H1 (cell line): ENCODE measurements around the gene BPIFB2. TPM values are rescaled to one million over a fixed set of nuclear protein-coding genes. Genes with fewer than 3 reads are reported as not detected.
A peak's percentile ranks its signal among the peaks of the same experiment; 100 is the strongest.

Source experiments
- CTCF ChIA-PET: fragments of 300-600 bp; sonication (Branson Sonifier 250); formaldehyde crosslinking; loops from one replicate; lab custom pipeline; 2021; ENCODE audit not compliant: partially characterized antibody; lab: Charles Lee
- POLR2A ChIA-PET: fragments of 300-600 bp; sonication (Branson Sonifier 250); formaldehyde crosslinking; loops from one replicate; lab custom pipeline; 2021; ENCODE audit warnings: inconsistent platforms; ENCODE audit not compliant: partially characterized antibody; lab: Charles Lee
- DNase-seq, 2 experiments: peaks; one replicate each; pipeline versions ENCODE4 v3.0.0 to v3.0.0-alpha.2; 2010 to 2022; ENCODE audit warnings: low spot score in 2 of 2, low read depth in 1 of 2, mixed read lengths in 1 of 2
- FAIRE-seq: peaks from 2 replicates; lab custom pipeline; 2011; peaks lifted over from hg19 to GRCh38; lab: Jason Lieb, UNC
- H2AFZ ChIP-seq: 2 replicates; pipeline ENCODE4 v1.8.1; 2012; ENCODE audit warnings: low read length, inconsistent platforms
- H2AK5ac ChIP-seq: 2 replicates; pipeline ENCODE4 v1.6.1; 2013; ENCODE audit warnings: low read depth, low read length
- H2BK120ac ChIP-seq: replicated peaks from 2 replicates; pipeline ENCODE3; 2013; ENCODE audit warnings: low read depth, low read length, inconsistent platforms
- H2BK12ac ChIP-seq: 2 replicates; pipeline ENCODE4 v1.6.1; 2013; ENCODE audit warnings: low read depth, low read length
- H2BK15ac ChIP-seq: 2 replicates; pipeline ENCODE4 v1.6.1; 2013; ENCODE audit warnings: low read length
- H2BK20ac ChIP-seq: 2 replicates; pipeline ENCODE4 v1.6.1; 2013; ENCODE audit warnings: low read length
- H2BK5ac ChIP-seq: 2 replicates; pipeline ENCODE4 v1.6.1; 2013; ENCODE audit warnings: low read depth, low read length
- H3K14ac ChIP-seq: 2 replicates; pipeline ENCODE4 v1.6.1; 2013; ENCODE audit warnings: inconsistent platforms; ENCODE audit not compliant: insufficient read length
- H3K18ac ChIP-seq: 2 replicates; pipeline ENCODE4 v1.6.1; 2013; ENCODE audit warnings: low read length; ENCODE audit errors: extremely low read depth
- H3K23ac ChIP-seq: 2 replicates; pipeline ENCODE4 v1.6.1; 2013; ENCODE audit warnings: inconsistent platforms; ENCODE audit not compliant: insufficient read length
- H3K23me2 ChIP-seq: 2 replicates; pipeline ENCODE4 v1.6.1; 2013; ENCODE audit warnings: low read depth, low read length
- H3K27ac ChIP-seq: 2 replicates; pipeline ENCODE4 v1.6.1; 2011; ENCODE audit warnings: low read depth, low read length, inconsistent platforms
- H3K27me3 ChIP-seq, 4 experiments: replicated peaks in 1 of 4; 1 replicate in 1 of 4; 2 replicates in 3 of 4; pipeline versions ENCODE4 v1.6.1 to v1.8.1; 2011 to 2013; ENCODE audit warnings: low read length in 3 of 4, mild to moderate bottlenecking in 3 of 4, inconsistent platforms in 2 of 4, mixed read lengths in 2 of 4, moderate library complexity in 1 of 4; ENCODE audit not compliant: control insufficient read depth in 3 of 4, insufficient read depth in 3 of 4; ENCODE audit errors: extremely low read depth in 1 of 4
- H3K36me3 ChIP-seq, 4 experiments: 2 replicates each; pipeline versions ENCODE4 v1.6.1 to v1.8.1; 2011 to 2013; ENCODE audit warnings: mild to moderate bottlenecking in 4 of 4, low read length in 3 of 4, moderate library complexity in 2 of 4, control low read depth in 1 of 4, inconsistent platforms in 1 of 4; ENCODE audit not compliant: insufficient read depth in 4 of 4, control insufficient read depth in 2 of 4
- H3K4ac ChIP-seq: replicated peaks from 2 replicates; pipeline ENCODE3; 2013; ENCODE audit warnings: low read length, low read depth, mixed read lengths, inconsistent platforms; ENCODE audit not compliant: insufficient read length
- H3K4me1 ChIP-seq, 4 experiments: replicated peaks in 1 of 4; 1 replicate in 1 of 4; 2 replicates in 3 of 4; pipeline versions ENCODE4 v1.6.1 to v1.8.1; 2011 to 2013; ENCODE audit warnings: low read length in 3 of 4, inconsistent platforms in 2 of 4, mixed read lengths in 1 of 4; ENCODE audit not compliant: insufficient read depth in 4 of 4, control insufficient read depth in 3 of 4
- H3K4me2 ChIP-seq, 2 experiments: 2 replicates each; pipeline versions ENCODE4 v1.6.1 to v1.8.1; 2011 to 2013; ENCODE audit warnings: low read depth in 2 of 2, low read length in 2 of 2, control low read depth in 1 of 2, inconsistent platforms in 1 of 2, mild to moderate bottlenecking in 1 of 2; ENCODE audit not compliant: insufficient read depth in 1 of 2
- H3K4me3 ChIP-seq, 4 experiments: fragments of 200-600, 300-600 bp in 1 of 4; sonication (generic), shearing (Covaris generic), sonication (Bioruptor Twin) in 1 of 4; 2 replicates each; pipeline versions ENCODE4 v1.5.1 to v1.8.1; 2011 to 2016; ENCODE audit warnings: low read length in 4 of 4, low read depth in 3 of 4, control low read depth in 2 of 4, inconsistent platforms in 2 of 4, mild to moderate bottlenecking in 2 of 4, mixed read lengths in 1 of 4, moderate library complexity in 1 of 4; ENCODE audit not compliant: insufficient read depth in 2 of 4; ENCODE audit errors: extremely low read depth in 1 of 4
- H3K56ac ChIP-seq: replicated peaks from 2 replicates; pipeline ENCODE3; 2013; ENCODE audit warnings: low read depth, mild to moderate bottlenecking, mixed read lengths, low read length, inconsistent platforms; ENCODE audit not compliant: insufficient read length
- H3K79me1 ChIP-seq: 2 replicates; pipeline ENCODE4 v1.6.1; 2013; ENCODE audit warnings: low read depth, low read length, control low read depth
- H3K79me2 ChIP-seq, 2 experiments: 2 replicates each; pipeline versions ENCODE4 v1.6.1 to v1.8.1; 2012 to 2013; ENCODE audit warnings: low read length in 2 of 2, mild to moderate bottlenecking in 2 of 2, inconsistent platforms in 1 of 2; ENCODE audit not compliant: insufficient read depth in 2 of 2, control insufficient read depth in 1 of 2
- H3K9ac ChIP-seq, 4 experiments: replicated peaks in 1 of 4; 1 replicate in 1 of 4; 2 replicates in 3 of 4; pipeline versions ENCODE4 v1.6.1 to v1.8.1; 2011 to 2013; ENCODE audit warnings: low read depth in 3 of 4, low read length in 3 of 4, control low read depth in 2 of 4, mild to moderate bottlenecking in 2 of 4, moderate library complexity in 2 of 4, inconsistent platforms in 1 of 4; ENCODE audit errors: extremely low read depth in 1 of 4
- H3K9me3 ChIP-seq, 2 experiments: 2 replicates each; pipeline versions ENCODE4 v1.6.1 to v1.8.1; 2012 to 2013; ENCODE audit warnings: mild to moderate bottlenecking in 2 of 2, moderate library complexity in 2 of 2, control low read depth in 1 of 2, inconsistent platforms in 1 of 2, low read depth in 1 of 2, low read length in 1 of 2, mixed read lengths in 1 of 2; ENCODE audit not compliant: insufficient read depth in 2 of 2
- H4K20me1 ChIP-seq, 2 experiments: replicated peaks in 1 of 2; 2 replicates each; pipeline versions ENCODE3 to v1.8.1; 2011 to 2013; ENCODE audit warnings: inconsistent platforms in 2 of 2, low read length in 2 of 2, mild to moderate bottlenecking in 1 of 2; ENCODE audit not compliant: insufficient read depth in 2 of 2, control insufficient read depth in 1 of 2
- H4K5ac ChIP-seq: 2 replicates; pipeline ENCODE4 v1.6.1; 2013; ENCODE audit warnings: low read length, low read depth, mixed read lengths, inconsistent platforms; ENCODE audit not compliant: insufficient read length
- H4K8ac ChIP-seq: 2 replicates; pipeline ENCODE4 v1.8.0; 2013; ENCODE audit warnings: mild to moderate bottlenecking, moderate library complexity, low read length, inconsistent platforms; ENCODE audit not compliant: insufficient read depth; ENCODE audit errors: extremely low read depth
- H4K91ac ChIP-seq: replicated peaks from 2 replicates; pipeline ENCODE3; 2013; ENCODE audit warnings: low read length, mixed read lengths, inconsistent platforms; ENCODE audit not compliant: insufficient read length
- CHD2 ChIP-seq: IDR thresholded peaks from 2 replicates; pipeline ENCODE4 v1.6.1; 2012; ENCODE audit warnings: low read length, improper control_type of control experiment
- RAD21 ChIP-seq, 2 experiments: IDR thresholded peaks in 1 of 2; conservative IDR thresholded peaks in 1 of 2; 2 replicates each; pipeline ENCODE4 v1.6.1; 2011; ENCODE audit warnings: low read depth in 2 of 2, low read length in 2 of 2, improper control_type of control experiment in 1 of 2, inconsistent platforms in 1 of 2, mild to moderate bottlenecking in 1 of 2, moderate library complexity in 1 of 2
- RXRA ChIP-seq: IDR thresholded peaks from 2 replicates; pipeline ENCODE4 v1.6.1; 2011; ENCODE audit warnings: low read depth, mild to moderate bottlenecking, low read length, moderate library complexity; ENCODE audit not compliant: insufficient read depth
- SIRT6 ChIP-seq: IDR thresholded peaks from one replicate; pipeline ENCODE4 v1.7.1; 2012; ENCODE audit warnings: low read length, inconsistent platforms
- SIX5 ChIP-seq: IDR thresholded peaks from 2 replicates; pipeline ENCODE4 v1.6.1; 2011; ENCODE audit warnings: mild to moderate bottlenecking, low read depth, low read length
- SP4 ChIP-seq: IDR thresholded peaks from 2 replicates; pipeline ENCODE4 v1.6.1; 2012; ENCODE audit warnings: low read length, inconsistent platforms
- SRF ChIP-seq: IDR thresholded peaks from 2 replicates; pipeline ENCODE4 v1.6.1; 2011; ENCODE audit warnings: mild to moderate bottlenecking, low read depth, low read length, moderate library complexity
- TBP ChIP-seq: IDR thresholded peaks from 2 replicates; pipeline ENCODE4 v1.6.1; 2011; ENCODE audit warnings: low read depth, low read length, improper control_type of control experiment
- TCF12 ChIP-seq: IDR thresholded peaks from 2 replicates; pipeline ENCODE4 v1.6.1; 2011; ENCODE audit warnings: low read depth, mild to moderate bottlenecking, low read length
- WGBS, 2 experiments: shearing (Covaris generic) in 1 of 2; methylation state at CpG; one replicate each; pipeline versions ENCODE4 v1.1.6 to v1.1.7; 2013 to 2015; ENCODE audit warnings: low lambda C conversion rate in 2 of 2, mixed read lengths in 2 of 2, inconsistent platforms in 1 of 2, low coverage in 1 of 2, missing lambda C conversion rate in 1 of 2; ENCODE audit not compliant: insufficient replicate concordance in 2 of 2, insufficient coverage in 1 of 2, insufficient read length in 1 of 2; ENCODE audit errors: extremely low coverage in 1 of 2, missing lambda C conversion rate in 1 of 2; 5-methylcytosine and 5-hydroxymethylcytosine counted together
- polyA plus RNA-seq, 7 experiments: library from polyadenylated mRNA; depleted of rRNA in 3 of 7; stranded (reverse) in 5 of 7; unstranded in 2 of 7; fragments of >200 nt in 5 of 7; fragments of 200-250 nt in 2 of 7; gene quantifications; 1 replicate in 5 of 7; 2 replicates in 1 of 7; 4 replicates in 1 of 7; pipeline versions ENCODE4 v1.2.1 to v1.2.3, GENCODE V29; 2011 to 2013; ENCODE audit warnings: missing spikeins in 2 of 7, mixed read lengths in 2 of 7
- total RNA-seq: library from RNA; stranded (reverse); fragmentation: NEBNext Ultra II Directional; extraction: Animal tissue kit (Norgen Biotek cat#: 25700); gene quantifications from 2 replicates; pipeline ENCODE4 v1.2.1, GENCODE V29; 2021
- TF ChIP-seq, protein P1 (sequence below), 3 experiments: IDR thresholded peaks; 1 replicate in 2 of 3; 2 replicates in 1 of 3; pipeline versions ENCODE4 v1.5.1 to v1.6.1; 2011; ENCODE audit warnings: low read length in 3 of 3, mild to moderate bottlenecking in 3 of 3, inconsistent platforms in 2 of 3, low read depth in 1 of 3, moderate library complexity in 1 of 3; ENCODE audit not compliant: insufficient read depth in 1 of 3; ENCODE audit errors: control extremely low read depth in 1 of 3

Gene BPIFB2
- total and polyA plus RNA-seq, 2 of the 8 experiments (the other 6 are each of a cell fraction or from before 2014, with no cell fraction given), result not detected

- no peaks in the 10 kb centered on the region for H3K9me3 ChIP-seq
- H3K23ac ChIP-seq, result no peak overlapping the region
- no peak overlapping the region for H4K8ac ChIP-seq
- DNase-seq (no peak), FAIRE-seq (no peak)
- H3K4me3 ChIP-seq, result no peak overlapping the region
- no peaks in the 10 kb centered on the region for H3K36me3 ChIP-seq
- CTCF ChIA-PET, result interaction anchor here (0.8 to 4.5 kb wide), 8 partner anchors 7 to 69 kb away, joined by 3 to 39 read pairs (median 5); partner anchors contain the start of gene SUN5
- no peak overlapping the region for H2BK12ac ChIP-seq
- no peak overlapping the region for H2AK5ac ChIP-seq
- H3K18ac ChIP-seq, result no peak overlapping the region
- no peaks in the 10 kb centered on the region for H3K4me1 ChIP-seq
- no peak overlapping the region for H2BK20ac ChIP-seq
- H3K56ac ChIP-seq, result no peak overlapping the region
- H3K27ac ChIP-seq, result no peak overlapping the region
- no peak overlapping the region for H2AFZ ChIP-seq
- no peak overlapping the region for H3K14ac ChIP-seq
- H3K79me1 ChIP-seq, result no peaks in the 10 kb centered on the region
- no peaks in the 10 kb centered on the region; the same call in 1 of the 2 replicates for H3K23me2 ChIP-seq
- H3K79me2 ChIP-seq, result no peaks in the 10 kb centered on the region
- H4K5ac ChIP-seq, result no peak overlapping the region
- H3K9ac ChIP-seq, result no peak overlapping the region
- no peak overlapping the region for H2BK15ac ChIP-seq
- no peak overlapping the region for H2BK5ac ChIP-seq
- 82% methylated on average over 8 of the region's 8 CpGs; no CpG with 5 or more reads in 1 of the 2 experiments for WGBS, 2 experiments
- H4K20me1 ChIP-seq, result no peaks in the 10 kb centered on the region
- no peak overlapping the region for H3K4me2 ChIP-seq
- no peak overlapping the region for H3K4ac ChIP-seq
- H2BK120ac ChIP-seq, result no peak overlapping the region
- POLR2A ChIA-PET, result no interaction called here
- H4K91ac ChIP-seq, result no peak overlapping the region
- no peaks in the 10 kb centered on the region for H3K27me3 ChIP-seq
- TF ChIP-seq SP4 (no peak), TBP (no peak), RAD21 (IDR thresholded peaks at IDR 0.05 in 1 of 2, conservative IDR thresholded peaks at IDR 0.05 in 1 of 2; ENCODE audit: low read depth in 2 of 2, low read length in 2 of 2) (0 out of 4 replicates have a peak, but pooled peaks of 1 of the 2 experiments have one; percentile 5), SRF (no peak), RXRA (no peak), SIX5 (no peak), TCF12 (no peak), SIRT6 (no peak), CHD2 (no peak)
- TF ChIP-seq, protein P1, sequence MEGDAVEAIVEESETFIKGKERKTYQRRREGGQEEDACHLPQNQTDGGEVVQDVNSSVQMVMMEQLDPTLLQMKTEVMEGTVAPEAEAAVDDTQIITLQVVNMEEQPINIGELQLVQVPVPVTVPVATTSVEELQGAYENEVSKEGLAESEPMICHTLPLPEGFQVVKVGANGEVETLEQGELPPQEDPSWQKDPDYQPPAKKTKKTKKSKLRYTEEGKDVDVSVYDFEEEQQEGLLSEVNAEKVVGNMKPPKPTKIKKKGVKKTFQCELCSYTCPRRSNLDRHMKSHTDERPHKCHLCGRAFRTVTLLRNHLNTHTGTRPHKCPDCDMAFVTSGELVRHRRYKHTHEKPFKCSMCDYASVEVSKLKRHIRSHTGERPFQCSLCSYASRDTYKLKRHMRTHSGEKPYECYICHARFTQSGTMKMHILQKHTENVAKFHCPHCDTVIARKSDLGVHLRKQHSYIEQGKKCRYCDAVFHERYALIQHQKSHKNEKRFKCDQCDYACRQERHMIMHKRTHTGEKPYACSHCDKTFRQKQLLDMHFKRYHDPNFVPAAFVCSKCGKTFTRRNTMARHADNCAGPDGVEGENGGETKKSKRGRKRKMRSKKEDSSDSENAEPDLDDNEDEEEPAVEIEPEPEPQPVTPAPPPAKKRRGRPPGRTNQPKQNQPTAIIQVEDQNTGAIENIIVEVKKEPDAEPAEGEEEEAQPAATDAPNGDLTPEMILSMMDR (IDR thresholded peaks at IDR 0.05; ENCODE audit: control extremely low read depth in 1 of 3, insufficient read depth in 1 of 3, low read depth in 1 of 3, low read length in 3 of 3), result peak in 1 of 3 experiments; percentile 9; a peak in 1 of 4 replicates
Measured at GRCh38 chr20:32991792-32992641, 15.5 kb upstream of the BPIFB2 start.
